Activated CD4-positive, alpha-beta T cell treated with anti-CD3 and anti-CD28 coated beads, Interleukin-2, amount 50 U/mL, for 48 hours (primary cell): ENCODE measurements around the gene STAT4.

Experiments
- DNase-seq, 2 experiments: peaks; one replicate each; pipeline ENCODE4 v3.0.0-alpha.2; 2020

The STAT4 gene

GRCh38 chr2:190988910-190989309, 161.9 kb downstream of the STAT4 start:
- no peak for DNase-seq

- no peak for DNase-seq
Observed at GRCh38 chr2:190987938-190988337, 162.9 kb downstream of the STAT4 start.

DNA sequence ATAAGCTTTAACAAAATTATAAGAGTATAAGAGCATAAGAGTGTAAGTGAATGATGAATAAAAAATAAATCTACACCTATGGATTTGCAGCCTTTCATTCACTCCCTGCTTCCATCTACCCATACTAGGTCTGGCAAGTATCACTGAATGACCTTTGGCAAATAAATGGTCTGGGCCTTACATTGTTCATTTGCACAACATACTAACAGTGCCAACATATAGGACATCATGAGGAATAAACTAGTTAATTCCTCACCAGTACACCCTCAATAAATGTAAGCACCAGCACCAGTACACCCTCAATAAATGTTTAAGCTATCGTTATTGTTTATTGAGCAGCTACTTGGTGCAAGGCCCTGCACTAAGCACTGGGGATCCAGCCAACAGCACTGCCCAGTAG, 163.7 kb downstream of the STAT4 start:
- DNase-seq, result no peak

GRCh38 chr2:190986221-190986953, 164.4 kb downstream of the STAT4 start:
- no peak for DNase-seq

DNA sequence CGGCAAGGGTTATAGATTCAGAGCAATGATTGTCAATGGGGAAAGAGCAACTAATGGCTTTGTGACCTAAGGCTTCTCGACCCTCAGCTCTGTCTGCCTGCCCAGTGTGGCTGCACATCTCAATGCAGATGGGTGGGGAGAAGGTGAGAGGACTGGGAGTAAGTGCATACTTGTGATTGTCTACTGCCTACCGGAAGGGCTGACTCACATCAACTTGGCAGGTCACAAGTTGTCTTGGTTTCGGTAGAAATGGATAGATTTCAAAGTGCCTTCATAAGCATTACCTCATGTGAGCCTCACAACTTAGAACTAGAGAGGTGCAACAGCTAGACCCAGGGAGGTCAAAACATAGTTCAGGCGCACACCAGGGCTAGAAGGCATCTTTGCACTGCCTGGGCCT, 166.2 kb downstream of the STAT4 start:
- DNase-seq, result no peak

- DNase-seq, result no peak
Observed at GRCh38 chr2:190982262-190983034, 168.3 kb downstream of the STAT4 start.

- no peak for DNase-seq
Observed at GRCh38 chr2:190981733-190982132, 169.1 kb downstream of the STAT4 start.

DNA sequence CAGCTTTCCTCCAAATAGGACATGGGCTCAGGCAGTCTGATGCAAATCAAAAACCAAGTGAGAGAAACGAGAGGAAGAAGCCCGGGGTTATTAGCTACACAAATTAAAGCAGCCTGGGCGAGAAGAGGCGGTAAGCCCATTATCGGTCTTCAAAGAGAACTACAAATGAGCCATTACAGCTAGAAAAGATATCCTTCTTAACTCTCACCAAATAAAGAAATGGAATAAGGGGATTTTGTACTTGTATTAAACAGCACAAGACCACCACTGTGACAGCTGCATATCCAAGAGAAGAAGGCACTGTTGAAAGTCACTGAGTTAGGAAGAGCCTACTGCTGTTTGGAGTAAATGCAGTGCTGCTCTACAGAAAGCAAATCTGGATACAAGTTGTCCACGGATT, 169.5 kb downstream of the STAT4 start:
- no peak for DNase-seq

DNA sequence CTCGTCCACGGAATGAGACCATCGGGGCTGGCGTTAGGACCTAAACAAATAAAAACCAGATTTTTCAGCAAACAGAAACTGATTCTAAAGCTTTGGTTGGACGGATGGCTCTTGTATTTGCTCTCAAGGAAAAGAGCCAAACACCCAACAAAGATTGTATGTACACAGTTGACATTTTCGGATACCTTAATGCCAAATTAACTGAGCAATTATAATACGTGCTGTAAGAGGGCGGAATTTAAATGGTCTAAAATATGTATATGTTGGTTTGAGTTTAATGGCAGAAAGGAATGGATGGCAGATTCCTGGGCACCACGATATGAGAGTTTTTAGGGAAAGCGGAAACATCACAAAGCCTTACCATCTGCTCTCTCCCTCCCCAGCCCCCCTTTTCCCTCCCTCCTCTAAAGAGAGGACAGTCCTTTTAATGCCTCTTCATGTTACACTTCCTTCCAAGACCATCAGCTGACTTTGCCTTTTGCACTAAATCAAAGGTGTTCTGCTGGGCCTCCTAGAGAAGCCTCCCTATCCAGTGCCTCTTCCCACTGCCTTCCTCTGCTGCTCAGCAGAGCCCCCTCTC, 170.1 kb downstream of the STAT4 start:
- DNase-seq, result no peak

DNA sequence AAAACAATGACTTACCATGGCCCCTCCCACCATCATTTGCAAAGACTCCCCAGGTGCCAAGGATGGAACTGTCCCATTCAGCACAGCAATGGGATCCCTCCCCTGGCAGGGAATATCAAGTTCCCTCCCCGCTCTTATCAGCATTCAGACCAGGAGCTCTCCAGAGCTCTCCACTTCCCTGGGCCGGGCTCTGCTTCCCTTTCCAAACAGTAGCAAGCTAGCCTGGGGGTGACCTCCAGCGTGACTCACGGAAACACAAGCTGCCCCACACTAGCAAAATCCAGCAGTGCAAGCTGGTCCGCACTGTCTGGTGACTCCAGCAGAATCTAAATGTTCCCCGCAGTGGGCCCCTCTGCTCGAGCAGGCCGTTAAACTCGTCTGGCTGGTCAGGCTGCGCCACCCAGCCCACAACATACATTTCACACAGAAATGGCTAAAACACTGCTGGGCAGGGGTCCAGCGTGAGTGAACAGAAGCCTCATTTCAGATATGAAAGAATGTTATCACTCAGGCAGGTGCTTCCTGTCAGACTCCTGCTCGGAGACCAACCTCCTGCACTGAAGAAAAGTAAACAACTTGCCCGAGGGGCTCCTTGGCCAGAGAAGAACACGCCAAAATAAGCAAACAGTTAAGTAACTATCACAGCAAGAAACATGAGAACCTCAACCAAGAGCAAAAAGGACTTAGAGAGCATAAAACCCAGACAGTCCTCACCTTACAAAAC, 170.7 kb downstream of the STAT4 start:
- no peak for DNase-seq
